Endothelial cell (in vitro differentiated cells): ENCODE measurements around the gene AKAP13. TPM values are rescaled to one million over a fixed set of nuclear protein-coding genes. Genes with fewer than 3 reads are reported as not detected.

Experiments
- DNase-seq: peaks from one replicate; pipeline ENCODE4 v3.0.0; 2021; ENCODE audit warnings: low spot score
- H3K27ac Mint-ChIP-seq: one replicate; pipeline ENCODE4 v1.8.0; 2021; ENCODE audit warnings: mixed read lengths, inconsistent platforms; ENCODE audit not compliant: unreplicated experiment
- H3K27me3 Mint-ChIP-seq: one replicate; pipeline ENCODE4 v1.8.0; 2021; ENCODE audit warnings: mild to moderate bottlenecking, moderate library complexity, mixed read lengths, inconsistent platforms; ENCODE audit not compliant: unreplicated experiment
- H3K36me3 Mint-ChIP-seq: one replicate; pipeline ENCODE4 v1.8.0; 2021; ENCODE audit warnings: mild to moderate bottlenecking, low read depth, mixed read lengths, inconsistent platforms; ENCODE audit not compliant: unreplicated experiment
- H3K4me1 Mint-ChIP-seq: one replicate; pipeline ENCODE4 v1.8.0; 2021; ENCODE audit warnings: mild to moderate bottlenecking, mixed read lengths, inconsistent platforms; ENCODE audit not compliant: unreplicated experiment
- H3K4me3 Mint-ChIP-seq: one replicate; pipeline ENCODE4 v1.8.0; 2021; ENCODE audit warnings: mild to moderate bottlenecking, mixed read lengths, inconsistent platforms; ENCODE audit not compliant: unreplicated experiment
- H3K9me3 Mint-ChIP-seq: one replicate; pipeline ENCODE4 v1.8.0; 2021; ENCODE audit warnings: mixed read lengths, inconsistent platforms; ENCODE audit not compliant: unreplicated experiment
- CTCF ChIP-seq: fragments of 200-600 bp; sonication (generic); IDR thresholded peaks from one replicate; pipeline ENCODE4 v1.5.0; 2021; ENCODE audit warnings: antibody characterized with exemption; ENCODE audit not compliant: unreplicated experiment
- total RNA-seq: library from RNA; stranded (reverse); fragmentation: NEBNext Ultra II Directional; extraction: Animal tissue kit (Norgen Biotek cat#: 25700); gene quantifications from one replicate; pipeline ENCODE4 v1.2.1, GENCODE V29; 2021; ENCODE audit not compliant: unreplicated experiment

Gene AKAP13
- total RNA-seq, 1 donor from 2014 or later, result 249 TPM

GRCh38 chr15:85619992-85620689, 239.7 kb downstream of the AKAP13 start:
- Mint-ChIP-seq H3K27me3 (peaks cover 1% of the 10 kb centered on the region), H3K4me1 (peaks cover 42% of the 10 kb centered on the region), H3K36me3 (peaks cover under 1% of the 10 kb centered on the region), H3K27ac (no peak overlapping the region), H3K9me3 (no peaks in the 10 kb centered on the region), H3K4me3 (no peak overlapping the region)
- DNase-seq, result no peak
- no peak for TF ChIP-seq CTCF

- Mint-ChIP-seq H3K36me3 (peaks cover 6% of the 10 kb centered on the region), H3K4me1 (peaks cover 41% of the 10 kb centered on the region), H3K4me3 (no peak overlapping the region)
Measured at GRCh38 chr15:85620690-85621049, 240.3 kb downstream of the AKAP13 start.

GRCh38 chr15:85621094-85621493, 240.7 kb downstream of the AKAP13 start:
- TF ChIP-seq CTCF, result no peak
- peaks cover 1% of the 10 kb centered on the region for H3K27me3 Mint-ChIP-seq
- H3K4me3 Mint-ChIP-seq, result no peak overlapping the region
- no peaks in the 10 kb centered on the region for H3K9me3 Mint-ChIP-seq
- no peak overlapping the region for H3K27ac Mint-ChIP-seq
- DNase-seq, result no peak
- peaks cover 6% of the 10 kb centered on the region for H3K36me3 Mint-ChIP-seq
- H3K4me1 Mint-ChIP-seq, result peaks cover 37% of the 10 kb centered on the region

More at GRCh38 chr15:85620690-85621049, 240.3 kb downstream of the AKAP13 start:
- no peak for TF ChIP-seq CTCF
- no peak for DNase-seq
- Mint-ChIP-seq H3K27ac (no peak overlapping the region), H3K9me3 (no peaks in the 10 kb centered on the region), H3K27me3 (peaks cover 1% of the 10 kb centered on the region)

GRCh38 chr15:85622221-85622831, 241.9 kb downstream of the AKAP13 start:
- no peak overlapping the region for H3K27ac Mint-ChIP-seq
- H3K9me3 Mint-ChIP-seq, result no peaks in the 10 kb centered on the region
- H3K27me3 Mint-ChIP-seq, result no peaks in the 10 kb centered on the region
- no peak for DNase-seq
- no peak for TF ChIP-seq CTCF
- H3K4me3 Mint-ChIP-seq, result no peak overlapping the region
- peaks cover 6% of the 10 kb centered on the region for H3K36me3 Mint-ChIP-seq
- H3K4me1 Mint-ChIP-seq, result peaks cover 31% of the 10 kb centered on the region
